GM18909 (cell line): ENCODE measurements around the gene CCDC7.
"Not testable (repeated sequence)": the region's sequence is repeated elsewhere in the genome, so short reads cannot be mapped to it uniquely, and the experiment has no call there.

ENCODE experiments used
- ATAC-seq: cut with Tn5 transposase; IDR thresholded peaks from one replicate; pipeline ENCODE4 v1.9.1; 2021; ENCODE audit warnings: mild to moderate bottlenecking; ENCODE audit not compliant: unreplicated experiment, poor library complexity

CCDC7 gene

GRCh38 chr10:32909456-32909855 lies 463.5 kb downstream of the CCDC7 start:
- ATAC-seq, result no peak

GRCh38 chr10:32909970-32910369 lies 464.0 kb downstream of the CCDC7 start:
- ATAC-seq, result not testable (repeated sequence)

GRCh38 chr10:32911285-32912016 lies 465.5 kb downstream of the CCDC7 start:
- ATAC-seq, result no peak

GRCh38 chr10:32917817-32918216 lies 471.9 kb downstream of the CCDC7 start:
- not testable (repeated sequence) for ATAC-seq

DNA sequence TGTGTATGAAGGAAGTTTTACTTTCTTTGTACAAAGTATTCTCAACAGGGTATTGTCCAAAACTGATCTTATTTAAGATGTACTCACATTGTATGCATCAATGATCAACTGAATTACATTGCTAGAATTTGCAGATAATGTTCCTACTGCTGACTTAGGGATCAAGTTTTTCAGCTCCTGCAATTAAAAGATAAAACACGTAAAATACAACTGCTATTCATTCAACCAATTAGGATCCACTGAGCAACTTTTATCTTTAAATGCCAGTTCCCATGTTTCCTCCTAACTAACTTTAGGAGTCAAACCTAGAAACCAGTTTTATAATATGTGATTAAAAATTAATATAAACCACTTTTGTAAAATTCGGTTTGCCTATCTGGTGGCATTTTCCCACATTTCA lies 476.2 kb downstream of the CCDC7 start:
- no peak for ATAC-seq

DNA sequence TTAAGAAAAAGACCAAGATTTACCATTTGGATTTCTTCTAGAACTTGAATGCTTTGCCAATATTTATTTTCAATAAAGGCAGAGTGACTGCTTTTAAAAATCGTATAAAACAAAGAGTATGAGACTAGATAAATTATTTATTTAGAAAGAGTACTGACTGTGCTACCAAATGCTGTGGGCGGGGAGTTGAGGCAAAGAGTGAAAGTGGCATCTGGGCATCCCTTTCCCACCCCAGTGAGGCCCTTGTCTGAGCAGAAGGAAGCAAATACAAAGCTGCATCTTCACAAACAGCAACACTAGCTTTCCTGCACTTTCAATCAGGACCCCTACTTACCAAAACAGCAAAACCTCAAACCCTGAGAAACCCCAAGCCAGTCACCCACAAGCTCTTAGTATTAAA lies 477.2 kb downstream of the CCDC7 start:
- no peak for ATAC-seq

DNA sequence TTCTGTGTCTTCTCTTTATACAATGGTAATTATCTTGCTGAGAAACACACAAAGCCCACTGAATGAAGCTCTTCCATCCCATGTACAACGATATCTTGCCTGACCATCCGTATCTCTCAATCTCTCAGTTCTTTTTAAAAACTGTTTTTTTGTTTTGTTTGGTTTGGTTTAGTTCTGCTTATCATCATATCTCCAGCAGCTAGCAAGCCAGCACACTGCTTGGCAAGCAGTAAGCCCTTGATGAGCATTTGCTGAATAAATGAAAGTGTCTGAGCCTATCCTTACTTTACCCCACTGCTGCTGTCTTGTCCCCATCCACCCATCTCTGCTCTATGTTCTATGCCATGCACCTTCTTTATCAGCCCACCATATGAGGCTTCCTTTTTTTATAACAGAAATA lies 477.9 kb downstream of the CCDC7 start:
- ATAC-seq, result no peak
